PFSK-1 (cell line): ENCODE results near the gene HOXA2.

Experiments
- POLR2AphosphoS5 ChIP-seq: IDR thresholded peaks from 2 replicates; pipeline ENCODE4 v1.6.1; 2012; ENCODE audit warnings: low read depth, mild to moderate bottlenecking, control low read depth, low read length, moderate library complexity
- REST ChIP-seq, 2 experiments: IDR thresholded peaks; 2 replicates each; pipeline versions ENCODE4 v1.6.1 to v1.8.0; 2011 to 2012; ENCODE audit warnings: low read depth in 2 of 2, low read length in 2 of 2, control low read depth in 1 of 2, inconsistent platforms in 1 of 2, mild to moderate bottlenecking in 1 of 2, moderate library complexity in 1 of 2; ENCODE audit not compliant: insufficient read depth in 1 of 2
- SIN3A ChIP-seq: IDR thresholded peaks from 2 replicates; pipeline ENCODE4 v1.6.1; 2012; ENCODE audit warnings: mild to moderate bottlenecking, low read length, moderate library complexity, borderline replicate concordance; ENCODE audit not compliant: insufficient read depth
- TAF1 ChIP-seq: IDR thresholded peaks from 2 replicates; pipeline ENCODE4 v1.6.1; 2012; ENCODE audit warnings: low read length, control low read depth, borderline replicate concordance; ENCODE audit not compliant: insufficient read depth

DNA sequence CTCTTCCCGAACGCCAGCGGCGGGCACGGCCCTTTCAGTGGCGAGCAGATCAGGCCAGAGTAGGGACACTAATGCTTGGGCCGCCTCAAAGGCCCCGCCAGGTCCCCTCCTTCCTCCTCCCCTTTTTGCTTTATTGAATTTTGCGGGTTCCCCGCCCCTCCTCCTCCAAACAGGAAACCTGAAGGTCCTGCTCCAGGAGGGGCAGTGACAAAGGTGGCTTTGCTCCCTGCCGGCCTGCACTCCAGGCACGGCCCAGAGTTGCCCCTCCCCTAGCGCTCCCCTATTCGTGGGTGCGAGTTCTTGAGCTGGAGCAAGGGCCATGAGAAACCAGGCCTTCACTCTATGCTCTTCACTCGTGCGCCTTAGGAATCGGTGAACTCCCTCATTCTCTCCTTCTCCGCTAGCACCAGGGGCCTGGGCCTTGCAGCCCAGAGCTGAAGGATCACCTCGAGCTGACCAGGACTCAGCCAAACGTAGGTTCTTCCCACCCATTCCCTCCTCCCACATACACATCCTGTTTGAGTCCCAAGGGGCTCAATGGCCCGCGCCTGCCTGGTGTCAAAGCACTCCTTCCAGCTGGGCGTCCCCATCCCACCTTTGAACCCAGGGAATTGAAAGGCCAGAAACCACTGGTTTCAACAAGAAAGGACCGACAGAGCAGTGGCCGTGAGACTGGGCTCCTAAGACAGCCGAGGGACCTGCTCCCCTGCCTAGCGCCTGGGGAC lies 45.7 kb upstream of the HOXA2 start:
- TF ChIP-seq SIN3A: no peak
- no peak for TF ChIP-seq POLR2AphosphoS5
- no peak for TF ChIP-seq TAF1
- TF ChIP-seq REST (IDR thresholded peaks at IDR 0.05; ENCODE audit: insufficient read depth in 1 of 2, low read depth in 2 of 2, low read length in 2 of 2): no peak
